Activated T-helper 1 cell treated with Interleukin-2 at 50 U/mL for 16 hours (primary cell): ENCODE results near the gene MYO9B.
A peak's percentile ranks its signal among the peaks of the same experiment; 100 is the strongest.
"Not testable (repeated sequence)": the region's sequence is repeated elsewhere in the genome, so short reads cannot be mapped to it uniquely, and the experiment has no call there.

Experiments
- DNase-seq: peaks from one replicate; pipeline ENCODE4 v3.0.0-alpha.2; 2020; ENCODE audit warnings: low read depth

The MYO9B gene

GRCh38 chr19:17183271-17183761 is 107.7 kb downstream of the MYO9B start:
- no peak for DNase-seq

- DNase-seq: no peak
These were observed 108.3 kb downstream of the MYO9B start for GRCh38 chr19:17183858-17184321.

GRCh38 chr19:17184371-17184841 is 108.8 kb downstream of the MYO9B start:
- DNase-seq: peak; percentile 44

GRCh38 chr19:17185590-17185989 is 110.0 kb downstream of the MYO9B start:
- no peak for DNase-seq

- DNase-seq: not testable (repeated sequence)
These were observed 116.2 kb downstream of the MYO9B start for GRCh38 chr19:17191736-17192135.

- DNase-seq: no peak
These were observed 117.2 kb downstream of the MYO9B start for GRCh38 chr19:17192751-17193150.

- DNase-seq: no peak
These were observed 119.0 kb downstream of the MYO9B start for GRCh38 chr19:17194608-17195007.

- no peak for DNase-seq
These were observed 119.5 kb downstream of the MYO9B start for GRCh38 chr19:17195106-17195505.

GRCh38 chr19:17196610-17197009 is 121.0 kb downstream of the MYO9B start:
- DNase-seq: no peak

GRCh38 chr19:17197666-17198065 is 122.1 kb downstream of the MYO9B start:
- no peak for DNase-seq

- DNase-seq: no peak
These were observed 125.0 kb downstream of the MYO9B start for GRCh38 chr19:17200408-17201079.

GRCh38 chr19:17202249-17202648 is 126.7 kb downstream of the MYO9B start:
- DNase-seq: no peak

- DNase-seq: no peak
These were observed 127.1 kb downstream of the MYO9B start for GRCh38 chr19:17202713-17203112.

GRCh38 chr19:17205237-17206140 is 129.9 kb downstream of the MYO9B start:
- peak; percentile 49 for DNase-seq

- DNase-seq: no peak
These were observed 131.4 kb downstream of the MYO9B start for GRCh38 chr19:17206736-17207581.

GRCh38 chr19:17209126-17210036 is 133.8 kb downstream of the MYO9B start:
- DNase-seq: no peak

GRCh38 chr19:17210296-17210695 is 134.7 kb downstream of the MYO9B start:
- DNase-seq: no peak

GRCh38 chr19:17211547-17212446 is 136.2 kb downstream of the MYO9B start:
- no peak for DNase-seq

- DNase-seq: no peak
These were observed 137.8 kb downstream of the MYO9B start for GRCh38 chr19:17213334-17213733.
